NOMO-1 treated with DMSO at 0.1 percent for 48 hours (cell line): ENCODE data around the gene DEFB124.
A peak's percentile ranks its signal among the peaks of the same experiment; 100 is the strongest.

Experiments
- DNase-seq: peaks from one replicate; lab custom pipeline; 2025; ENCODE audit not compliant: unreplicated experiment; lab: John Stamatoyannopoulos, UW

DEFB124 gene, protein sequence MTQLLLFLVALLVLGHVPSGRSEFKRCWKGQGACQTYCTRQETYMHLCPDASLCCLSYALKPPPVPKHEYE

GRCh38 chr20:31474758-31475427 is at the start of gene DEFB124, which contains the start of gene REM1:
Gene DEFB124, minus strand, starts transcription at chr20:31475127. Its CDS starts 2,114 bp downstream, at chr20:31473013.
Gene REM1, plus strand, starts transcription at chr20:31475288. Its CDS starts 1,158 bp downstream, at chr20:31476446.
- DNase-seq, result no peak

- peak; percentile 88 for DNase-seq
Observed at GRCh38 chr20:31523361-31524283, 48.7 kb upstream of the DEFB124 start.

DNA sequence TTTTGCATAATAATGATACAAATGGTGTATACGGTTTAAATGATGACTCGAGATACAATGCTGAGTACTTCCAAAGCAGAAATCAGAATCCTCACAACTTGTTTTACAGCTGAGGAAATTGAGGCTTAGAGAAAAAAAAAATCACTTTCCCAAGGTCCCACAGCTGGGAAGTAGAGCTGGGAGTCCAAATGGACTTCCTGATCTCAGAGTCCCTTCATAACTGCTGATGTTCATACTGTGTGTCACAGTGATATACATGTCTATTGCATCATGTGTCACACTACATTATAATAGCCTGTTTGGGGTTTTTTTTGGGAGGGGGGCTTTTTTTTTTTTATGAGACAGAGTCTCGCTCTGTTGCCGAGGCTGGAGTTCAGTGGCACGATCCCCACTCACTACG is 47.8 kb upstream of the DEFB124 start:
- DNase-seq, result no peak

- peak; percentile 38 for DNase-seq
Observed at GRCh38 chr20:31521267-31521666, 46.3 kb upstream of the DEFB124 start.

GRCh38 chr20:31517373-31517772 is 42.4 kb upstream of the DEFB124 start:
- no peak for DNase-seq

- DNase-seq, result no peak
Observed at GRCh38 chr20:31516651-31517050, 41.7 kb upstream of the DEFB124 start.

DNA sequence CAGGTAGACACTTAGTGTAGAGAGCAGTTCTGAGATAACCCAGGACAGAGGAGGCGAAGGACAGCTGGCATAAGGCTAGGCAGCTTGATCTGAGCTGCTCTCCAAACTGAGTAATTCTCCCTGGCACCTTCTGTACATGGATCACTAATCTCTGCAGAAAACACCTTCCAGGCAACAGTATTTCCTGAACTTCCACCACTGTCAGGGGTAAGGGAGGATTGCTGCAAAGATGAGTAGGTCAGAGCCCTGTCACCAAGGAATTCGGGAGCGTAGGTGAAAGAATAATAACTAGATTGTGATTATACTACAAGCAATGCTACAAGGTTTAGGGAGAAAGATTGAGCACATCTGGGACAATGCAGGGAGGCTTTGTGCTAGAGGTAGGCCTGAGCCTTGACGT is 41.2 kb upstream of the DEFB124 start:
- DNase-seq, result no peak

GRCh38 chr20:31515775-31516107 is 40.8 kb upstream of the DEFB124 start:
- DNase-seq, result peak; percentile 13

GRCh38 chr20:31515072-31515774 is 40.3 kb upstream of the DEFB124 start:
- DNase-seq, result no peak

- DNase-seq, result peak; percentile 72
Observed at GRCh38 chr20:31514154-31515071, 39.5 kb upstream of the DEFB124 start, which contains the start of gene HM13. Gene HM13, plus strand, starts transcription at chr20:31514442. Its CDS starts 110 bp downstream, at chr20:31514552.

GRCh38 chr20:31508517-31509244 is 33.8 kb upstream of the DEFB124 start:
- no peak for DNase-seq

DNA sequence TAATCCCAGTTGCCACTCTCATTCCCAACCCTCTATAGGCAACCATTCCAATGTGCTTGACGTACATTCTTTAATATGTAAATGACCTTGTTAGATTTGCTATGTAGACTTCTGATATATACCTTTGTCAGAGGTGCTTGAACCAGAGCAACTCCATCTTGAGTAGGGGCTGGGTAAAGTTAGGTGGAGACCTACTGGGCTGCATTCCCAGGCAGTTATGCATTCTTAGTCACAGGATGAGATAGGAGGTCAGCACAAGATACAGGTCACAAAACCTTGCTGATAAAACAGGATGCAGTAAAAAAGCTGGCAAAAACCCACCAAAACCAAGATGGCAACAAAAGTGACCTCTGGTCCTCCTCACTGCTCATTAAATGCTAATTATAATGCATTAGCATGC is 31.0 kb upstream of the DEFB124 start:
- DNase-seq, result no peak

- peak; percentile 36 for DNase-seq
Observed at GRCh38 chr20:31502884-31503673, 28.2 kb upstream of the DEFB124 start.

GRCh38 chr20:31500527-31500926 is 25.6 kb upstream of the DEFB124 start:
- DNase-seq, result no peak

GRCh38 chr20:31497838-31498540 is 23.1 kb upstream of the DEFB124 start:
- no peak for DNase-seq

DNA sequence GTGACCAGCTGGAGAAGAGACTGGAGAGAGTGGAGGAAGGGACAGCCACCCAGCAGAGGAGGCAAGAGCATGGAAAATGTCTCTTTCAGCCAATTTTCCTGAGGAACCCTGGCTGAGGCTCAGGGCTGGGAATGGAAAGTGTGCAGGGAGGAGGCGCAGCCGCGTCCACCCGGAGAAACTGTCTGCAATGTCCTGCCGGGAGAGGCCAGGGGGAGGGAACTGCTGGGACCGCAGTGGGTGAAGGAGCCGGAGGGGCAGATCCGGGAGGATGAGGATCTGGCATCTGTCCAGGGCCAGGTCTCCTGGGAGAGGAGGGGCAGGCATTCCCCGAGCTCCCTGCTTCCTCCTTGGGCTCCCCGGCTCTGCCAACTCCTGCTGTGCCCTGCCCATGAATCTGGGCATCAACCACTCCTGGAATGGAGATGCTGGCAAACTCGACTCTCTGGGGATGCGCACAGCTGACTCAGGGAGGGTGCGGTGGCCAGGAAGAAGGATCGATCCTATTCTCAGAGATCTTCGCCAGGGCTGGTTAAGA is 21.9 kb upstream of the DEFB124 start:
- no peak for DNase-seq

GRCh38 chr20:31494131-31494530 is 19.2 kb upstream of the DEFB124 start:
- DNase-seq, result no peak

DNA sequence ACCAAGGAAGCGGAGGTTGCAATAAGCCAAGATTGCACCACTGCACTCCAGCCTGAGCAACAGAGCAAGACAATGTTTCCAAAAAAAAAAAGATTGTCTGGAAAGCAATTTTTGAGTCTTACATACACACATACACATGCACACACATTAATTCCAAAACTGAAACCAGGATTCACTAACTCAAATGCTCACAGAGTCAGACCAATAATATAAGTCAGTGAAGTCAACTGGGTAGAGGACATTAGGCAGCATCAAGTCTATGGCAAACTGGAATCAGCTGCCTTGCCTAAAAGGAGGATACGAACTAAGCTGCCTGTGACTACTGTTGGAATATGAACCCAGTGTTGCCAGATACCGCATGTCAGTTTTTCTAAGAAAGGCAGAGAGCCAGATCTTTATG is 15.8 kb upstream of the DEFB124 start:
- no peak for DNase-seq
